MCF 10A (cell line): Measurements from ENCODE around the gene SKOR2. TPM values are rescaled to one million over a fixed set of nuclear protein-coding genes. Genes with fewer than 3 reads are reported as not detected.

Experiments
- BruUV-seq: library from RNA; stranded (reverse); fragments of 400-500 nt; replicated peaks from 2 replicates; lab custom pipeline; 2021; lab: Mats Ljungman, UMichigan
- CTCF ChIA-PET: fragments of 300-600 bp; sonication (Branson Sonifier 250); formaldehyde crosslinking; extraction: SDS; loops from one replicate; lab custom pipeline; 2021; ENCODE audit warnings: antibody characterized with exemption, inconsistent platforms; lab: Yijun Ruan, JAX
- POLR2A ChIA-PET: fragments of 300-600, 350-650 bp; sonication (Branson Sonifier 250); formaldehyde crosslinking; extraction: SDS; loops from one replicate; lab custom pipeline; 2020; ENCODE audit warnings: antibody characterized with exemption, inconsistent platforms; lab: Yijun Ruan, JAX
- DNase-seq: peaks from one replicate; pipeline ENCODE4 v3.0.0-alpha.2; 2018; ENCODE audit not compliant: unreplicated experiment
- H3K27ac Mint-ChIP-seq: one replicate; pipeline ENCODE4 v1.8.0; 2022; ENCODE audit warnings: mild to moderate bottlenecking, low read depth, mixed read lengths; ENCODE audit not compliant: unreplicated experiment
- H3K27me3 Mint-ChIP-seq: one replicate; pipeline ENCODE4 v1.8.0; 2022; ENCODE audit warnings: mixed read lengths; ENCODE audit not compliant: insufficient read depth, unreplicated experiment
- H3K36me3 Mint-ChIP-seq: one replicate; pipeline ENCODE4 v1.8.0; 2022; ENCODE audit warnings: mild to moderate bottlenecking, moderate library complexity, mixed read lengths; ENCODE audit not compliant: insufficient read depth, unreplicated experiment
- H3K4me1 Mint-ChIP-seq: one replicate; pipeline ENCODE4 v1.8.0; 2022; ENCODE audit warnings: mixed read lengths; ENCODE audit not compliant: insufficient read depth, unreplicated experiment
- H3K4me3 Mint-ChIP-seq: one replicate; pipeline ENCODE4 v1.8.0; 2022; ENCODE audit warnings: mild to moderate bottlenecking, moderate library complexity, mixed read lengths; ENCODE audit not compliant: unreplicated experiment
- H3K9me3 Mint-ChIP-seq: one replicate; pipeline ENCODE4 v1.8.0; 2022; ENCODE audit warnings: mixed read lengths; ENCODE audit not compliant: unreplicated experiment
- CTCF ChIP-seq: fragments of 200-600 bp; IDR thresholded peaks from one replicate; pipeline ENCODE4 v1.8.0; 2022; ENCODE audit warnings: antibody characterized with exemption, mild to moderate bottlenecking; ENCODE audit not compliant: unreplicated experiment
- intact Hi-C: fragments of 100-400 bp; cut with micrococcal nuclease; formaldehyde crosslinking; loops from 2 replicates; pipeline ENCODE4 v1.14.1; 2022
- total RNA-seq: library from RNA; stranded (reverse); gene quantifications from 2 replicates; pipeline ENCODE4 v1.2.3, GENCODE V29; 2022

SKOR2 gene
- total RNA-seq, 1 experiment from 2014 or later, result not detected

GRCh38 chr18:47209171-47209570, 42.3 kb downstream of the SKOR2 start:
- no peak overlapping the region for H3K4me3 Mint-ChIP-seq
- intact Hi-C loops, result no loop called here
- BruUV-seq, result no TSS peak
- no peaks in the 10 kb centered on the region for H3K9me3 Mint-ChIP-seq
- no peak for TF ChIP-seq CTCF
- no peaks in the 10 kb centered on the region for H3K36me3 Mint-ChIP-seq
- no peak overlapping the region for H3K27ac Mint-ChIP-seq
- peaks cover 82% of the 10 kb centered on the region for H3K27me3 Mint-ChIP-seq
- CTCF ChIA-PET, result interaction anchor here (0.6 to 10.5 kb wide), 11 partner anchors 14 to 547 kb away, joined by 3 to 164 read pairs (median 4); no protein-coding TSS in a partner anchor
- no peaks in the 10 kb centered on the region for H3K4me1 Mint-ChIP-seq
- POLR2A ChIA-PET, result interaction anchor here (0.7 kb wide), 1 partner anchor 951 kb away, joined by 3 read pairs; no protein-coding TSS in a partner anchor
- peak; percentile 4 for DNase-seq

GRCh38 chr18:47206945-47207637, 44.4 kb downstream of the SKOR2 start:
- Mint-ChIP-seq H3K4me1 (no peaks in the 10 kb centered on the region), H3K36me3 (no peaks in the 10 kb centered on the region), H3K9me3 (no peaks in the 10 kb centered on the region), H3K4me3 (no peak overlapping the region), H3K27ac (no peak overlapping the region), H3K27me3 (peaks cover 69% of the 10 kb centered on the region)
- intact Hi-C loops, result no loop called here
- DNase-seq, result no peak
- CTCF ChIA-PET, result interaction anchor here (0.6 to 10.5 kb wide), 6 partner anchors 104 to 542 kb away, joined by 3 to 164 read pairs (median 3); no protein-coding TSS in a partner anchor
- no peak for TF ChIP-seq CTCF
- POLR2A ChIA-PET, result no interaction called here
- no TSS peak for BruUV-seq

- TF ChIP-seq CTCF, result peak; percentile 86
- ChIA-PET CTCF (interaction anchor here (0.5 to 10.5 kb wide), 45 partner anchors 10 to 1036 kb away, joined by 3 to 164 read pairs (median 4); partner anchors contain the start of gene HDHD2), POLR2A (interaction anchor here (1.0 to 1.2 kb wide), 2 partner anchors 54 to 154 kb away, joined by 4 to 5 read pairs; partner anchors contain the start of gene HDHD2)
- Mint-ChIP-seq H3K36me3 (no peaks in the 10 kb centered on the region), H3K27me3 (peaks cover 62% of the 10 kb centered on the region), H3K9me3 (no peaks in the 10 kb centered on the region), H3K4me1 (no peaks in the 10 kb centered on the region), H3K27ac (no peak overlapping the region), H3K4me3 (no peak overlapping the region)
- no TSS peak for BruUV-seq
- DNase-seq, result peak; percentile 61
- intact Hi-C loops, result loop anchor here (1.0 kb wide), 2 partner anchors 105 to 155 kb away; no protein-coding TSS in a partner anchor
These were observed 46.4 kb downstream of the SKOR2 start for GRCh38 chr18:47204908-47205522.
